CD1c-positive myeloid dendritic cell (primary cell): ENCODE measurements around the gene VAV2.
A peak's percentile ranks its signal among the peaks of the same experiment; 100 is the strongest.

ENCODE experiments used
- DNase-seq: peaks from one replicate; pipeline ENCODE4 v3.0.0-alpha.2; 2016; ENCODE audit errors: extremely low spot score

Gene VAV2

GRCh38 chr9:134026981-134027380, 34.9 kb upstream of the VAV2 start:
- no peak for DNase-seq

GRCh38 chr9:134026581-134026980, 34.5 kb upstream of the VAV2 start:
- no peak for DNase-seq

- peak; percentile 43 for DNase-seq
These were observed 33.8 kb upstream of the VAV2 start for GRCh38 chr9:134025606-134026541.

GRCh38 chr9:134024828-134025605, 32.9 kb upstream of the VAV2 start, which contains the start of gene BRD3OS:
BRD3OS (plus strand) TSS chr9:134025481; CDS start chr9:134026748, 1,267 bp downstream.
- DNase-seq = peak; percentile 97

GRCh38 chr9:134024214-134024792, 32.2 kb upstream of the VAV2 start:
- no peak for DNase-seq

- DNase-seq = no peak
These were observed 22.8 kb upstream of the VAV2 start for GRCh38 chr9:134014946-134015345.

- no peak for DNase-seq
These were observed 19.3 kb upstream of the VAV2 start for GRCh38 chr9:134011401-134011800.

GRCh38 chr9:134010310-134011173, 18.4 kb upstream of the VAV2 start:
- no peak for DNase-seq

- DNase-seq = no peak
These were observed 15.4 kb upstream of the VAV2 start for GRCh38 chr9:134007571-134007970.

- DNase-seq = no peak
These were observed 15.0 kb upstream of the VAV2 start for GRCh38 chr9:134007150-134007549.

- DNase-seq = no peak
These were observed 13.3 kb upstream of the VAV2 start for GRCh38 chr9:134005381-134005780.

- DNase-seq = no peak
These were observed 12.8 kb upstream of the VAV2 start for GRCh38 chr9:134004881-134005280.

- no peak for DNase-seq
These were observed 12.2 kb upstream of the VAV2 start for GRCh38 chr9:134004131-134004873.

GRCh38 chr9:134003237-134003636, 11.1 kb upstream of the VAV2 start:
- DNase-seq = no peak

GRCh38 chr9:134002796-134003195, 10.7 kb upstream of the VAV2 start:
- DNase-seq = no peak

GRCh38 chr9:133999851-134000265, 7.7 kb upstream of the VAV2 start:
- no peak for DNase-seq

GRCh38 chr9:133998915-133999595, 6.9 kb upstream of the VAV2 start:
- no peak for DNase-seq

GRCh38 chr9:133997584-133997983, 5.5 kb upstream of the VAV2 start:
- DNase-seq = no peak

GRCh38 chr9:133996531-133997520, 4.7 kb upstream of the VAV2 start:
- peak; percentile 22 for DNase-seq
